GM21576 (cell line): ENCODE data around the gene CISH.

ENCODE experiments used
- ATAC-seq: cut with Tn5 transposase; IDR thresholded peaks from one replicate; pipeline ENCODE4 v1.9.1; 2021; ENCODE audit warnings: mild to moderate bottlenecking, moderate library complexity; ENCODE audit not compliant: unreplicated experiment

Gene CISH

DNA sequence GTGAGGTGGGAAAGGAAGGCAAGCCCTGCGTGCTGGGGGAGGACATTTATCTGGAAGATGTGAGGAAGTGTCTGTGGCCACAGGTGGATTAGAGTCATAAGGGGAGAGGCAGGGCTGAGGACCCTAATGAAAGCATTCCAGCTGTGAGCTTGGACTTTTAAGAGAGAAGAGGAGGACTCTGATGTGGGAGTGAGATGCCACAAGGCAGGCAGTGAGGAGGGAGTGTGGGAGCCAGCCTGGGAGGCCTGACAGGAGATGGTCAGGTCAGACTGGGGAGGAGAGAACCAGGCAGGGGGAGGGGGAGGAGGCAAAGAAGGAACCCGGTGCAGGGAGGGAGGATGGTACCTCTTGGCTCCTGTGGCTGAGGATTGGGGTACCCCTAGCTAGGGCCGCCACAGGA, 26.4 kb upstream of the CISH start:
- ATAC-seq: no peak

DNA sequence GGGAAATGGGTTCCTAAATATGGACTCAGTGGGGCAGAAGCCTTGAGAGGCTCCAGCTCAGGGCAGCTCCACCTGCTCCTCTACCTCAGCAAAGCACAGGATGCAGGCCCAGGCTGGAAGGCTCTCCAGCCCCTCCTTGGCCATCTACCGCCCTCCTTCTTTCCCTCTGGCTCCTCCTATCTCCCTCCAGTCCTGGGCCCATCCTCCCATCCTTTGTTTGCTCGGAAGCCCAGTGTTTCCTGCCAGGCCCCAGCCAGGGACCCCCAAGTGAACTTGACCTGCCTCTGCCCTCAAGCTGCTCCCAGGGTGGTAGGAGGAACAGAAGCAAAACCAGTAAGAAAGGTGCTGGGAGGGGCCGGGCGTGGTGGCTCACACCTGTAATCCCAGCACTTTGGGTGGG, 25.4 kb upstream of the CISH start:
- no peak for ATAC-seq

DNA sequence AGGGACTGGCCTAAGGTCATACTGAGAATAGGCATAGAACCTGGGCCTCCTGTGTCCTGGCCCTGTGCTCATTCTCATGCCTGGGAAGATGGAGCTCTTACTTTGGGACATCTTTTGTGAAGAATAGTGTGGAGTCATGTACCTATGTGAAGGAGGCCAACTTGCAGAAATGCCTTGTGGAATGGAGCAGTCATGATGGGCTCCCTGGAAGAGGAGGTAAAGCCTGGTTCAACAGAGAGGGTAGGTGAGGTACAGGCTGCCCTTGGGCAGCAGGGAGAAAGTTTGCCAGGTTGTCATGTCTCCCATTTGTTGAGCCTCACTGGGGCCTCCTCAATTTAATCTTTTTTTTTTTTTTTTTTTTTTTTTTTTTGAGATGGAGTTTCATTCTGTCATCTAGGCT, 23.5 kb upstream of the CISH start:
- no peak for ATAC-seq

DNA sequence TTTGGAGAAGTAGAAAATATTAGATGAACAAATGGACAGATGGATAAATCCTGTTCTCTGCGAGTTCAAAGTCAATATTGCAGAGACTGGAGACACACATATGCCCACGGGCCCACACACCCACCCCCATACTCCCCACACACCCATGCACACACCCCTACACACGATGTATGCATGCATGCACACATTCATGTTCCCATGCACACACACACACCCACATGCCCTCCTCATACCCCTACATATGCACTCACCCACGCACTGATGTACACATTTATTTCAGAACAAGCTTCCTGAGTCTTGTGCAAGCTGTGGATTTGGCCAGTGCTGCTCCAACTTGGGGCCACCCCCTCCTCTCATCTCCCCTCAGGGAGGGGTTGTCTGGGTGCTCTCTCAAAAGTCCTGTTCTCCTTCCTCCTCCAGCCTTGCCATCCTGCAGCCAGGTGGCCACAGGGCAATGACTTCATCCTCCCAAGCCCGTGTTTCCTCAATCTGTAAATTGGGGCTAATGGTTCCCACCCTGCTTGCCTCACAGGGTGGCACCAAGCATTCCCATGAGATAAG, 21.7 kb upstream of the CISH start:
- no peak for ATAC-seq

DNA sequence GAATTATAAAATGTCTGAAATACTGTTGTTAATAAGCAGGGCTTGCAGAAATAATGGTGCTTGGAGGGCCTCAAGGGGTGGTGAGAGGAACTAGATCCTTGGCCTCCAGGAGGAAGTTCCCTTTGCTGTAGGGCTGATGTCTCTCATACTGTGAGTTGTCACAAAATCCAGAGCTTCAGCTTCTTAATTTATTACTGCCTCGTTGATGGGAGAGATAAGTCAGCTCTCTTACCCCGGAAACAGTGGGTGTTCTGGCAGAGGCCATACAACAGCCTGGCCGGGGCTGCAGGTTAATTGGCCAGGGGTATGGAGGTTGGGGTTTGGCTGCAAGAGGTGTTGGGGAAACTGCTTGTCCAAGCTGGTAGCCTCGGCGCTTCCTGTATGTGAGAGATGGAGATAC, 20.9 kb upstream of the CISH start:
- ATAC-seq: no peak

DNA sequence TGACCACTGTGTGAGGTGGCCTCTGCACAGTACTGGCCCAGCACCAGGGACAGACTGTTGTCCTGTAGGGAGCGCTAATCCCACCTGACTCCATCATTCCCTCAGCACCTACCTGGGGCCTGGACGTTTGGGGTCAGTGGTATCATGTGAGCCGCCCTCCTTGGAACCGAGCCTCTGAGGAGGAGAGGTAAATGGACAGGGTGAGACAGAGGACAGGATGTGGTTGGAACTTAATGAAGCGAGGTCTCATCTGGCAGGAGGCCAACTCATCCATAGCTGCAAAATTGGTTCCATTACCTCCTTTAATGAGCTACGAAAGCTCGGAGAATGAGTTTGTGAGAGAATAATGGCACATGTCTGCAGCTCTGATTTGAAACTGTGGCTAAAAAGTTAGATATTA, 19.3 kb upstream of the CISH start:
- ATAC-seq: no peak

DNA sequence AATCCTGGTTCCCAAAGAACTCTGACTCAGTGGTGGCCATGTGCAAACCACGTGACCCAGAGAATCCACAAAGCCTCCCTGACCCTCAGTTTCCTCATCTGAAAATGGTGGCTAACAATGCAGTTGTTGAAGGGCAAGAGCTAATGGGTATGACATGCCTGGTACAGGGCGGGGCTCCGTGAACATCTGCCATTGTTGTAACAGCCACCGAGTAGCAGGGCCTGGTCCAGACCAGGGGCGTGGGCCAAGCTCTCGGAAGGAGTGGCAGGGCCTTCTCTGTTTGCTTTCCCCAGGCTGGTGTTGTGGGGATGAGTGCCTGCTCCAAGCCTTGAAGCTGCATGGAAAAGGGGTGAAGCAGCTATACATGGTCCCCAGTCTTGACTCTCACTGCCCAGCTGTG, 18.8 kb upstream of the CISH start:
- ATAC-seq: no peak

DNA sequence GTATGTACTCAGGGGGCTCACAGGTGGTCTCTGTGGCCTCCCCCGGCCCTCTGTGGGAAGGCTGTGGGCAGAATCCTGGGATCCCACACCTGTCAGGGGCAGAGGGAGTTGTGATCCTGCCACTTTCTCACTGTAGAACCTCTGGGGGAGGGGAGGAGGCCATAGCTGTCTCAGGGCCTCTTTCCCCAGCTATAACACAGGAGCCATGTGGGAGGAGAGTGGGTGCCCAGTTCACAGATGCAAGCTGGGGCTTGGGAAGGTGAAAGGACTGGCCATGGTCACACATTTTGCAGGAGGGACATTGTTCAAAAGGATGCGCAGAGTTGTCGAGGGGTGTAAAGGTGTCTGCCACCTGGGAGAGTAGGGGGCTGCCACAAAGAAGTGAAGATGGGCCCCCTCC, 17.0 kb upstream of the CISH start:
- no peak for ATAC-seq

DNA sequence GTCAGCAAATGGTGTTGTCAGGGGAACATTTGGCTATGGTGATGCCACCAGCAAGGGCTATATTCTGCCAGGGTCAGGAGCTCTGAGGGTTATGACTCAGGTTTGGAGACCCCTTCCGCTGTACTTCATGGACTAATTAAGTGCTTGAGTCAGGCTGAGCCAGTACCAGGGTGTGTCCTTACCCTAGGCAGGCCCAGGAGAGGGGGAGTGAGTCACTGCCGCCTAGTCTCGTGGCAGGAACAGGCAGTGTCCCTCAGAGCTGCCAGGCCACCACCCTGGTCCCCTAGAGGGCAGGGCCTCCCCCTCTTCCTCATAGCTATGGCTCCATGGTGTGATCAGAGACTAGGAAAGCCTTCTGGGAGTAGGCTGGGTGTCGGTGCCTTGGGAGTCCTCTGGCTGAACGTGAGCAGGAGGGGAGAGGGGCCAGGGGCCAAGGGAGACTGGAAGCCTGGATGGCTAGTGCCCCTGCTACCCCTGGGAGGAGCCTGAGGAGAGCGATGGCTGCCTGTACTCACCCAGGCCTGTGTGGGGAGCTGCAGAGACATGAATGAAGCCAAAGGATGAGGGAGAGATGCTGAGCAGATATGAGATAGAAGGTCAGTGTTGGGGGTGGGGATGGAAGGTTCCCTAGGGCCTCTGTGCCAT, 16.0 kb upstream of the CISH start:
- no peak for ATAC-seq

DNA sequence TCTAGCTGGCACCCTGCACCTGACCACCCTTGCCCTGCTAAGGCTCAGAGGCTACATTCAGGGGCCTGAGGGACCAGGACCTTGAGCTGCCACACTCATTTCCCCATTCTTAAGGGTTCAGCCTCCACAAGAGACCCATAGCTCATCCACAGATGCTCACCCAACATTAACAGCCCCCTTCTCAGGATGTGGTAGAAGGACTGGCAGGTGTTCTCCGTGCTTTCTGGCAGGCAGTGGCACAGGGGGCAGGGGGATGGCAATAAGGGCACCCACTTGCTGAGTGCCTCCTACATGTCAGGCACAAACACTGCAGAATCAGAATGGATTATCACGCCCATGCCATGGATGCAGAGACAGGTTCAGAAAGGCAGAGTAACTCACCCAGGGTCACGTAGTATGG, 14.8 kb upstream of the CISH start:
- no peak for ATAC-seq

DNA sequence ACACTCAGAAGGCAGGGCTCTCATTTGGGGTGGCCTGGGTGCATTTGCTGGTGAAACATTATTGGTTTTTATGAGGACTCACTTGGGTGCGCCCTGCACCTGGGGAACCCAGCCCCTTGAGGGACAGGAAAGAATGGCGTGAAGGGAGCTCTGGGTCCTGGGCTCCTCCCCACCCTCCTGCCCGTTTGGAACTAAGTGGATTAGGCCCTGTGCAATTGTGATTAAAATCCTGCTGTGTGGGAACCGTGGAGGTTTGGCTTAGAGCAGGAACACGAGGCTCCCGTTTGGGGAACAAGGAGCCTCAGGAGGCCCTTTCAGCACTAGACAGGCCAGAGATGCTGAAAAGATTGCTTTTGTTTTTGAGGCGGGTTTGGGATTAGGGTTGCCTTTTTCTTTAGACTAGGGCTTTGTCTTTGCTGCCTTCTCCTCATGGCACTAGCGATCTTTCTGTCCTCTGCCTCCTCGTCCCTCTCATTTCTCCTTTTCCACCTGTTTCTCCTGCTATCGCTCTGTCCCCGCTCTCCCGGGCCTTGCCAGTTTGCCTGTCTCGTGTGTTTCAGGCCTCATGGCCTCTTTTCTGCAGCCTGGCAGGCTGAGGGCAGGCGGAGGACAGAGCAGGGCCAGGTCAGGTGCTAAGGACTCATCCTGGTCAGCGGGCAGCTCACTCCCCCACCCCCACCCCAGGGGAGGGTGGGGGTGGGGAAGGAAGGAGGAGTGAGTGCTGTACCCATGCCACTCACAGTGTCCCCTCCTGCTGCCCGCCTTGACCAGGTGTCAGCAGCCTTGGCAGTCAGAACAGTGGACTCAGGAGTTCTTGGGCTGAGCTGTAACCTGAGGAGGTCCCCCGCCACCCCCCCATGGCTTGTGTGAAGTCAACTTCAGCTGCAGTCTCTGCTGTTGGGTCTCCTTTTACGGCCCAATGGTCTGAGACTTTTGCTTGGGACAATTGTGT, 13.9 kb upstream of the CISH start:
- no peak for ATAC-seq

DNA sequence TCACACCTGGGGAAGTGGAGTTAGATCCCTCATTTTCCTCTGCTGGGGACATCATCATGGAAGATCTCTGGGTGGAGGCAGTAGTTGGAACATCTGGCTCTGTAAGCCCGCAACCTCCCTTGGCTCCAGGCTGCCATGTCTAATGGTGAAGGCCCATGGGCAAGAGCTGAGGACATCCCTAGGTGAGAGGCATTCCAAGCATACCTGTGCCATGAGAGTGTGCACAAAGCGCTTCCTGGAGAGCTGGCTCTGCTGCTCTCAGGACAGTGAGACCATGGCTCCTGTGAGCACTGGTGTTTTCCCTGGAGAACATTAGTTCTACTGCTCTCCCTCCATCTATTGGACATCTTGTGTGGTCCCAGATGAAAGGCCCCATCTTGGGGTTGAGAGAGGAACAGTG, 13.1 kb upstream of the CISH start:
- ATAC-seq: no peak

DNA sequence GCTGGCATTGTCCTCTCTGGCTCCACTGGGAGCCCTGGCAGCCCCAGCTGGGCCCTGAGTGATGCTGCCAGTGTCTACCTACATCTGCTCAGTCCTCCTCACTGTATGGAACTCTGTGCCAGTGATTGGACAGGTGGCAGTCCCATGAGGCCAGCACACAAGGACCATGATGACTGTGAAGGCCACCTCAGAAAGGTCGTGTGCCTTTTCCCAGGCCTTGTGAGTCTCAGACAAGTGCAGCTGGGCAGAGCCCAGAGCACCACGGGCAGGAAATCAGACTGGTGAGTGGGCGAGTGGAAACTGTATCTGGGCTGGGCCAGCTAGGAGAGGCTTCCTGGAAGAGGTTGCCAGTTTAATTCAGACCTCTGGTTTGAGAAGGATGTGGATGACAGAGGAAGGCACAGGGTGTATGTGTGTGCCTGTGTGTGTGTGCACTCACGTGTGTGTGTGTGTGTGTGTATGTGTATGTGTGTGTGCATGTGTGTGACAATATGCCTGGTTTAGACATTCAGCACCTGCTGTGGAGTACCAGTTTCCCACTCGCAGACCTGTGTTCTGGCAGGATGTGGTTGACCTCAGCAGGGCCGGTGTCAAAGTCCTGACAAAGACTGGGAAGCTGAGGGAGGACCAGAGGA, 12.4 kb upstream of the CISH start:
- peak; percentile 48 for ATAC-seq

DNA sequence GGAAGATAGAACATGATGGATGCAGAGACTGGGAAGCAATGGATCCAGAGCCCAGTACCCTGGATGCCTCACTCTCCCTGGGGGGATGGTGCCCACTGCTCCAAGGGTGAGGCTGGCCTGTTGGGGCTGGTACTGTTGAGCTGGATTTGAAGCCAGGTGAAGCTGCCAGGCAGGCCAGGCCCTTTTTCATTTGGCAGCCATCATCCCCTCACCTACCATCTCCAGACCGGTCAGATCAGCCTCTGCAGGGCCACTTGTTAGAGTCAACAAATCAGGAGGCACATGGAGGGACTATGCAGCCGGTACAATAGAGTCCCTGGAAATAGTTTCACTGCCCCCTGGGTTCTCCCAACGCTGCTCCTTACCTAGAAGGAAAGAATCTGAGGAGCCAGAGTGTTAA, 11.3 kb upstream of the CISH start:
- no peak for ATAC-seq

DNA sequence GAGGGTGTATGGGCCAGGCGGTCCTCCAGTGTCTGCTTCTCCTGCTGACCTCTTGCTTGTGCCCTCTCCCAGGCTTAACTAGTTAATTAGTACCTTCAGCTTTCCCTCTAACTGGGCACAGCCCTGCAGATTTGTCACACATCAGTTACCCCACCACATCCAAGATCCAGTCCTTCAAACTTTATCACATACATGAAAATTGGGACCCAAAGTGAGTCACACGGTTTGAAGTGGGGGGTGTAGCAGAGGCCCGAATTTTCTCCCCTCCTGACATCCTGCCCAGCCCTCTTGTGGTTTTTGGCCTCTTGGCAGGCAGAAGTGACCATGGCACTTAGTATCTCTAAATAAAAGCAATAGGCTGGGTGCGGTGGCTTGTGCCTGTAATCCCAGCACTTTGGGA, 9.2 kb upstream of the CISH start:
- ATAC-seq: no peak

DNA sequence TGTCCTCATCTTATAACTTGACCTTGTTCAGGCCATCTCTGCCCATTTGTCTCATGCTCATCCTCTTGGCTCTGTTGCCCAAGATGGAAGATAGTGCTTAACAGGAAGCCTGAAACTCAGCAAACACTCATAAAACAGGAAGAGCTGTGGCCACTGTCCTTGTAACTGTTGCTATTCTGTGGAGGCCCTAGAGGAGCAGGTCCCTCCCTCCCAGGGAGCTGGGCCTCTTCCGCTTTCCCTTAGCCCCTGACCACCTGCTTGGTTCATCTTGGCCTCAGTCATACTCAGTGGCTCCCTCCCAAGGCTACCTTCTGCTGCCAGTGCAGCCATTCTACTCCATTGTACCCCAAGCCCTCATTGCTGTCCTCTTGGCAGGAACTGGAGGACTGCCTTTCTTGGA, 8.8 kb upstream of the CISH start:
- ATAC-seq: no peak

DNA sequence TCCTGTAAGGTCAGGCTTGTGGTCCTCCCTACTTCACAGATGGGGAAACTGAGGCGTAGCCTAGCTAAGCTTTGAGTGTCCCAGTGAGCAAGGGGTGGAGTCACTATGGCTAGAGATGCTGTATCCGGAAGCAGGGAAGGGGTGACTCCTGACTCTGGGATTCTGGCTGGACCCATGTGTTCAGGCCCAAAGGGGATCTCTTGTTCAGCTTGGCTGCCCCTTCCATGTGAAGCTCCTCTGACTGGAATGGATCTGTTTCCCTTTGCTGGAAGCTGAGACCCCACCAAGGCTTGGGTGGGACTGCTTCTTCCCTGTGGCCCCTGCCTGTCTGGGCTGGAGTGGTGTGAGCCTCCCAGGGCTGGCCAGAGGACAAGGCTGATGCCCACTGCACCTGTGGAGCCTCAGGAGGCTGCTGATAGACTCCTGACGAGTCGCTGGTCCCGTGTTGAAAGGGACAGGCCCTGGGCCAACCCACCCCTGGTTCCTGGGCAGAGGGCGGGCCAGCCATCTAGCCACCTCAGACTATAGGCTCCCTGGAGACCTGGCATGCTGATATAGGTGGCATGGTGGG, 6.4 kb upstream of the CISH start:
- no peak for ATAC-seq

DNA sequence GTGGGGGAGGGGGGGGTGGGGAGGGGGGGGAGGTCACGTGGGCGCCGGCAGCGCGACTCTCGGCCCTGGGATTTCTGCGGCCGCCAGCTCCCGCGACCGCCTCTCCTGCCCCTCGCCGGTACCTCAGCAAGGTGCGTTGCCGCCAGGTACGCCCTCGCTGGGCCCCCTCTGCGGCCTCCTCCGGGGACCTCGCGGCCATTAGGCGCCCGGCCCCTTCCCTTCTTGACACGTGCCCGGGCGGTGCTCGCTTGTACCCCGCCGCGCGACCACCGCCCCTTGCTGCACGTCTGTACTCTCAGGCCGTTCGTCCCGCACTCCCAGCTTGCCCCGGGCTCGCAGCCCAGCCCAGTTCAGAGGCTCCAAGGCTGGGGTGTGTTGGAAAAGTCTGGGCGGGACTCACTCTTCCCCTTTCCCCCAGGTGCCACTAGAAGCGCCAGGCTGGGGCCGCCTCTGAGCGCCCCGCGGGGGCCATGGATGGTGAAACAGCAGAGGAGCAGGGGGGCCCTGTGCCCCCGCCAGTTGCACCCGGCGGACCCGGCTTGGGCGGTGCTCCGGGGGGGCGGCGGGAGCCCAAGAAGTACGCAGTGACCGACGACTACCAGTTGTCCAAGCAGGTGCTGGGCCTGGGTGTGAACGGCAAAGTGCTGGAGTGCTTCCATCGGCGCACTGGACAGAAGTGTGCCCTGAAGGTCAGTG, 5.7 kb upstream of the CISH start, which contains the start of gene MAPKAPK3:
Gene MAPKAPK3, plus strand, starts transcription at position 56 of the 696 bp plus-strand sequence. Its CDS starts 415 bp downstream, at position 471.
- peak; percentile 2 for ATAC-seq

DNA sequence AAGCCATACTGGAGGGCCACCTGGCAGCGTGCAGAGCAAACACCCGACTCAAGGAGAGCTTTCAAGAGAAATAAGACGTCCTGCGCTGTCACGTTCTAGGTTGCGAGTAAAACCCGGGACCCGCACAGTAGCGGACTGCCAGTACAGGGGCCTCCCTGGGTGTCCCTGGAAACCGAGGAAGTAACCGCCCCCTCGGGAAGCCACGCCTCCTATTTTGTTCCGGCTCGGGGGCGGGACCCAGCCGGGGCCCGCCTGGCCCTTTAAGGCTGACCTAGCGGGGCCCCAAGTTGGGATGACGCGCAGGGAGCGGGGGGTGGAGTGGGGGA, 5.2 kb upstream of the CISH start:
- peak; percentile 67 for ATAC-seq

DNA sequence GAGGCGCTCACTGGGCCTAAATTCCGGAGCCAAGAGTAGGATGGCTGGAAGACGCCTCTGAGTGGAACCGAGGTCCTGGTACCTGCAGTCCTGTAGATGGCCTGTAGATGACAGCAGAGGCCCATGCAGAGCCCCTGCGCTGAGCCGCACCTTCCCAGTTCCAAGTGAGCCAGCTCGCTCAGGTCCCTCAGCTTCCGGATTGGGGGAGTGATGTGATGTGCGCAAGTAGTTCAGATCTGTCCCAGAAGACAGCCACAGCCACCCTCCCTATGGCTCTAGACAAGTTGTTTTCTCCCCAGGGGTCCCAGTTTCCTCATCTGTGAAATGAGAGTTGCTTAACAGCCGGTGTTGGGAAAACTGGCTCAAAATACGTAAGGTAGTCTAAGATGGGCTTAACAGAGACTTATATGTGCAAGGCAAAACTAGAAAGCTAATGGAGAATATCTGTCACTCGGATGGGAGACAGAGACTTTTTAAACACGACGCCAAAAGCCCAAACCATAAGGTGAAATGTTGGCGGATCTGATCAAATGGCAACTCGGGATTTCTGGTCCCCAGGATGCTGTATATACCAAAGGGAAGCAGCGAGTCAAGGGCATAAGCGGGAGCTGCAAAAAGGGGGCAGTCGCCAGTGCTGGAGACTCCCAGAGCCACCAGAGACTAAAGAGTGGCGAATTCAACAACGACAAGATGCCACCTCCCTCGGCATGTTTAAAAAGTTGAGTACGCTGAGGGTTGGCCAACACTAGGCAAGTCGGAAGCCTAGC, 4.6 kb upstream of the CISH start:
- peak; percentile 28 for ATAC-seq
